HepG2 (cell line): ENCODE data around the gene PRM3. TPM values are rescaled to one million over a fixed set of nuclear protein-coding genes. Genes with fewer than 3 reads are reported as not detected.
A peak's percentile ranks its signal among the peaks of the same experiment; 100 is the strongest.

ENCODE experiments used
- ARHGAP35 ChIP-seq: sonication (generic); formaldehyde crosslinking; IDR thresholded peaks from 2 replicates; pipeline ENCODE4 v1.9.0; 2022; ENCODE audit warnings: mild to moderate bottlenecking, inconsistent platforms, moderate library complexity, missing genetic modification reagents, borderline replicate concordance
- BCL6 ChIP-seq: IDR thresholded peaks from 2 replicates; pipeline ENCODE4 v1.6.1; 2016; ENCODE audit warnings: missing genetic modification reagents, missing compliant biosample characterization
- CHD2 ChIP-seq: IDR thresholded peaks from 2 replicates; pipeline ENCODE4 v1.6.1; 2011; ENCODE audit warnings: low read depth, low read length, improper control_type of control experiment
- IKZF5 ChIP-seq: IDR thresholded peaks from 2 replicates; pipeline ENCODE4 v1.6.1; 2018; ENCODE audit warnings: missing genetic modification reagents, mild to moderate bottlenecking, missing compliant biosample characterization
- NFIB ChIP-seq: sonication (generic); formaldehyde crosslinking; IDR thresholded peaks from 2 replicates; pipeline ENCODE4 v1.9.0; 2021; ENCODE audit warnings: missing genetic modification reagents, mild to moderate bottlenecking, borderline replicate concordance
- RBFOX2 ChIP-seq: fragments of 200-400 bp; formaldehyde crosslinking; IDR thresholded peaks from 2 replicates; pipeline ENCODE4 v1.6.1; 2017; ENCODE audit warnings: low read depth, mild to moderate bottlenecking, low read length
- SETDB1 ChIP-seq: sonication (generic); formaldehyde crosslinking; IDR thresholded peaks from 2 replicates; pipeline ENCODE4 v1.5.1; 2020; ENCODE audit warnings: missing genetic modification reagents, mild to moderate bottlenecking, borderline replicate concordance
- U2AF2 ChIP-seq: fragments of 200-400 bp; formaldehyde crosslinking; IDR thresholded peaks from 2 replicates; pipeline ENCODE4 v1.6.1; 2017; ENCODE audit warnings: low read depth, mild to moderate bottlenecking, low read length
- ZBTB1 ChIP-seq: sonication (generic); formaldehyde crosslinking; IDR thresholded peaks from 2 replicates; pipeline ENCODE4 v1.4.0; 2020; ENCODE audit warnings: missing genetic modification reagents, borderline replicate concordance
- ZNF138 ChIP-seq: sonication (generic); formaldehyde crosslinking; IDR thresholded peaks from 2 replicates; pipeline ENCODE4 v1.5.0; 2020; ENCODE audit warnings: mild to moderate bottlenecking, low read depth, missing genetic modification reagents
- ZNF264 ChIP-seq: sonication (generic); formaldehyde crosslinking; IDR thresholded peaks from 2 replicates; pipeline ENCODE4 v1.4.0; 2020; ENCODE audit warnings: missing genetic modification reagents
- ZNF337 ChIP-seq: sonication (generic); formaldehyde crosslinking; IDR thresholded peaks from 2 replicates; pipeline ENCODE4 v1.5.1; 2020; ENCODE audit warnings: missing genetic modification reagents, low read depth, mild to moderate bottlenecking, borderline replicate concordance
- ZNF552 ChIP-seq: sonication (generic); formaldehyde crosslinking; IDR thresholded peaks from 2 replicates; pipeline ENCODE4 v1.9.0; 2022; ENCODE audit warnings: missing genetic modification reagents, mild to moderate bottlenecking, borderline replicate concordance
- ZNF569 ChIP-seq: sonication (generic); formaldehyde crosslinking; IDR thresholded peaks from 2 replicates; pipeline ENCODE4 v1.5.0; 2020; ENCODE audit warnings: mild to moderate bottlenecking, missing genetic modification reagents, moderate library complexity, borderline replicate concordance
- ZNF597 ChIP-seq: sonication (generic); formaldehyde crosslinking; IDR thresholded peaks from 2 replicates; pipeline ENCODE4 v1.5.0; 2020; ENCODE audit warnings: missing genetic modification reagents
- ZNF646 ChIP-seq: sonication (generic); formaldehyde crosslinking; IDR thresholded peaks from 2 replicates; pipeline ENCODE4 v1.9.0; 2021; ENCODE audit warnings: mild to moderate bottlenecking, missing genetic modification reagents
- ZNF674 ChIP-seq: sonication (generic); formaldehyde crosslinking; IDR thresholded peaks from 2 replicates; pipeline ENCODE4 v1.5.0; 2020; ENCODE audit warnings: low read depth, mild to moderate bottlenecking, missing genetic modification reagents
- ZXDC ChIP-seq: sonication (generic); formaldehyde crosslinking; IDR thresholded peaks from 2 replicates; pipeline ENCODE4 v1.5.0; 2020; ENCODE audit warnings: mild to moderate bottlenecking, missing genetic modification reagents
- polyA plus RNA-seq, 8 experiments: library from polyadenylated mRNA; depleted of rRNA in 3 of 8; stranded (reverse) in 7 of 8; unstranded in 1 of 8; fragments of >200 nt; fragmentation: Illumina TruSeq in 4 of 8; extraction: Trizol in 4 of 8; gene quantifications; 2 replicates each; pipeline versions ENCODE4 v1.2.1 to v1.2.3, GENCODE V29; 2011 to 2016; ENCODE audit warnings: low read depth in 4 of 8, missing spikeins in 1 of 8, mixed read lengths in 1 of 8; ENCODE audit not compliant: insufficient read depth in 1 of 8
- total RNA-seq, 5 experiments: library from RNA; depleted of rRNA; stranded (reverse); fragments of >200 nt; fragmentation: Illumina TruSeq; extraction: Trizol; gene quantifications; 2 replicates each; pipeline ENCODE4 v1.2.3, GENCODE V29; 2016; ENCODE audit warnings: low read depth in 1 of 5

PRM3 gene
- total and polyA plus RNA-seq, 2 of the 13 experiments (the other 11 are each of a cell fraction or from before 2014, with no cell fraction given) = not detected

GRCh38 chr16:11303405-11304138, 30.1 kb upstream of the PRM3 start (continued):
- TF ChIP-seq ZXDC = no peak
- TF ChIP-seq ZNF569 = no peak
- TF ChIP-seq ZNF674 (CRISPR knock-in tag) = no peak
- no peak for TF ChIP-seq NFIB (CRISPR knock-in tag)
- no peak for TF ChIP-seq U2AF2
- TF ChIP-seq ZNF337 (CRISPR knock-in tag) = no peak
- TF ChIP-seq IKZF5 (CRISPR knock-in tag) = no peak; the same call in 1 of the 2 replicates
- TF ChIP-seq ZNF646 (CRISPR knock-in tag) = 0 out of 2 replicates have a peak, but pooled peaks have one; percentile 28
- no peak for TF ChIP-seq CHD2
- no peak for TF ChIP-seq SETDB1 (CRISPR knock-in tag)
- no peak for TF ChIP-seq ARHGAP35 (CRISPR knock-in tag)
- TF ChIP-seq ZNF597 (CRISPR knock-in tag) = no peak
- TF ChIP-seq ZNF552 (CRISPR knock-in tag) = no peak
- peak; percentile 42; the same call in 1 of the 2 replicates for TF ChIP-seq BCL6 (CRISPR knock-in tag)
- TF ChIP-seq RBFOX2 = no peak
- TF ChIP-seq ZNF264 (CRISPR knock-in tag) = no peak
- TF ChIP-seq ZNF138 (CRISPR knock-in tag) = no peak
- TF ChIP-seq ZBTB1 (CRISPR knock-in tag) = no peak
